ENCODE results near the gene GPC3. TPM values are rescaled to one million over a fixed set of nuclear protein-coding genes. Genes with fewer than 3 reads are reported as not detected.

The GPC3 gene
- total and polyA plus RNA-seq, 2 of the 4 experiments (the other 2 are of a cell fraction), result not detected

GRCh38 chrX:133854290-133854689 is 131.1 kb downstream of the GPC3 start:
- Histone ChIP-seq H2AK5ac (ENCODE audit: low read depth, low read length) (no peak overlapping the region), H3K18ac (ENCODE audit: low read depth, low read length) (no peak overlapping the region), H3K4me1 (ENCODE audit: control insufficient read depth, insufficient read depth, low read length) (no peaks in the 10 kb centered on the region), H3K56ac (ENCODE audit: extremely low read depth, insufficient read depth, low read length) (no peak overlapping the region), H3K14ac (replicated peaks; ENCODE audit: low read depth, low read length) (no peak overlapping the region), H3K9me3 (ENCODE audit: control insufficient read depth, insufficient read depth, low read length) (no peaks in the 10 kb centered on the region), H2AFZ (replicated peaks; ENCODE audit: low read length, poor library complexity) (no peak overlapping the region), H4K5ac (ENCODE audit: low read depth, low read length) (no peak overlapping the region), H3K9me1 (ENCODE audit: insufficient read depth, low read length) (no peaks in the 10 kb centered on the region), H3K79me1 (ENCODE audit: low read depth in 1 of 2, low read length in 2 of 2) (no peaks in the 10 kb centered on the region), H2BK15ac (ENCODE audit: low read depth, low read length) (no peak overlapping the region), H3K23ac (ENCODE audit: low read depth, low read length) (no peak overlapping the region), H2BK5ac (ENCODE audit: low read depth, low read length, poor library complexity, severe bottlenecking) (no peak overlapping the region), H3K4me3 (ENCODE audit: insufficient read depth, low read depth, low read length) (no peak overlapping the region), H4K8ac (ENCODE audit: low read depth in 2 of 2, low read length in 2 of 2) (no peak overlapping the region), H2BK20ac (ENCODE audit: low read depth, low read length) (no peak overlapping the region), H3K4ac (ENCODE audit: low read depth, low read length) (no peak overlapping the region), H2AK9ac (replicated peaks; ENCODE audit: low read depth, low read length, poor library complexity) (no peak overlapping the region), H3K9ac (ENCODE audit: low read depth, low read length) (no peak overlapping the region), H2BK120ac (ENCODE audit: low read depth, low read length) (no peak overlapping the region), H3K4me2 (ENCODE audit: low read depth, low read length) (no peak overlapping the region), H4K20me1 (ENCODE audit: insufficient read depth, low read length) (no peaks in the 10 kb centered on the region), H3K36me3 (ENCODE audit: control insufficient read depth, insufficient read depth, low read length) (no peaks in the 10 kb centered on the region), H3K27ac (ENCODE audit: insufficient read depth, low read length) (no peak overlapping the region), H4K91ac (ENCODE audit: insufficient read depth, low read depth, low read length) (no peak overlapping the region), H3K27me3 (ENCODE audit: control insufficient read depth, insufficient read depth, low read length) (0 out of 2 replicates have a peak, but pooled peaks cover 2% of the 10 kb centered on the region)
- dilution Hi-C loops (cut with HindIII; ENCODE audit: low sequenced_read_pairs, unreplicated experiment) (no loop called here), intact Hi-C loops (cut with micrococcal nuclease) (no loop called here), in situ Hi-C loops (cut with MboI; ENCODE audit: low sequenced_read_pairs) (no loop called here)
- ChIA-PET CTCF (interaction anchor here (0.7 kb wide), 1 partner anchor 15 kb away, joined by 3 read pairs; no protein-coding TSS in a partner anchor), POLR2A (ENCODE audit: unreplicated experiment) (no interaction called here)
- no peak for ATAC-seq (ENCODE audit: low read depth)
- WGBS, 2 experiments (ENCODE audit: extremely low coverage in 2 of 2, insufficient read length in 1 of 2), result no CpG with 5 or more reads among the region's 2 CpGs
- BruUV-seq (replicated peaks), result no TSS peak
- no peak for TF ChIP-seq BHLHE40 (IDR thresholded peaks at IDR 0.05; ENCODE audit: low read depth, low read length)
- TF ChIP-seq, protein P1, sequence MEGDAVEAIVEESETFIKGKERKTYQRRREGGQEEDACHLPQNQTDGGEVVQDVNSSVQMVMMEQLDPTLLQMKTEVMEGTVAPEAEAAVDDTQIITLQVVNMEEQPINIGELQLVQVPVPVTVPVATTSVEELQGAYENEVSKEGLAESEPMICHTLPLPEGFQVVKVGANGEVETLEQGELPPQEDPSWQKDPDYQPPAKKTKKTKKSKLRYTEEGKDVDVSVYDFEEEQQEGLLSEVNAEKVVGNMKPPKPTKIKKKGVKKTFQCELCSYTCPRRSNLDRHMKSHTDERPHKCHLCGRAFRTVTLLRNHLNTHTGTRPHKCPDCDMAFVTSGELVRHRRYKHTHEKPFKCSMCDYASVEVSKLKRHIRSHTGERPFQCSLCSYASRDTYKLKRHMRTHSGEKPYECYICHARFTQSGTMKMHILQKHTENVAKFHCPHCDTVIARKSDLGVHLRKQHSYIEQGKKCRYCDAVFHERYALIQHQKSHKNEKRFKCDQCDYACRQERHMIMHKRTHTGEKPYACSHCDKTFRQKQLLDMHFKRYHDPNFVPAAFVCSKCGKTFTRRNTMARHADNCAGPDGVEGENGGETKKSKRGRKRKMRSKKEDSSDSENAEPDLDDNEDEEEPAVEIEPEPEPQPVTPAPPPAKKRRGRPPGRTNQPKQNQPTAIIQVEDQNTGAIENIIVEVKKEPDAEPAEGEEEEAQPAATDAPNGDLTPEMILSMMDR (conservative IDR thresholded peaks at IDR 0.05; ENCODE audit: low read depth, low read length), result no peak
- TF ChIP-seq RCOR1 (IDR thresholded peaks at IDR 0.05; ENCODE audit: insufficient replicate concordance, low read length), result no peak
- TF ChIP-seq CHD1 (IDR thresholded peaks at IDR 0.05; ENCODE audit: low read depth, low read length), result no peak
- TF ChIP-seq FOS (IDR thresholded peaks at IDR 0.05; ENCODE audit: low read depth, low read length), result no peak
- no peak for TF ChIP-seq RAD21 (IDR thresholded peaks at IDR 0.05; ENCODE audit: low read length)
- no peak for TF ChIP-seq SMC3 (IDR thresholded peaks at IDR 0.05; ENCODE audit: low read depth, low read length)
- no peak for DNase-seq

All from IMR-90 (cell line).